Stimulated activated CD4-positive, alpha-beta T cell treated with anti-CD3 and anti-CD28 coated beads, Interleukin-1b, Interleukin-23, amount 100 ng/mL, for 48 hours (primary cell): ENCODE measurements around the gene FSD1L.
"Not testable (repeated sequence)": the region's sequence is repeated elsewhere in the genome, so short reads cannot be mapped to it uniquely, and the experiment has no call there.

Experiments
- DNase-seq: peaks from one replicate; pipeline ENCODE4 v3.0.0-alpha.2; 2020

The FSD1L gene

GRCh38 chr9:105496826-105497225 lies 49.0 kb downstream of the FSD1L start:
- no peak for DNase-seq

GRCh38 chr9:105497704-105498103 lies 49.9 kb downstream of the FSD1L start:
- DNase-seq: no peak

- no peak for DNase-seq
Observed at GRCh38 chr9:105500108-105500766, 52.4 kb downstream of the FSD1L start.

GRCh38 chr9:105501414-105501813 lies 53.6 kb downstream of the FSD1L start:
- no peak for DNase-seq

GRCh38 chr9:105502276-105502675 lies 54.4 kb downstream of the FSD1L start:
- DNase-seq: no peak

- DNase-seq: no peak
Observed at GRCh38 chr9:105503881-105504280, 56.0 kb downstream of the FSD1L start.

- no peak for DNase-seq
Observed at GRCh38 chr9:105507096-105507790, 59.4 kb downstream of the FSD1L start.

DNA sequence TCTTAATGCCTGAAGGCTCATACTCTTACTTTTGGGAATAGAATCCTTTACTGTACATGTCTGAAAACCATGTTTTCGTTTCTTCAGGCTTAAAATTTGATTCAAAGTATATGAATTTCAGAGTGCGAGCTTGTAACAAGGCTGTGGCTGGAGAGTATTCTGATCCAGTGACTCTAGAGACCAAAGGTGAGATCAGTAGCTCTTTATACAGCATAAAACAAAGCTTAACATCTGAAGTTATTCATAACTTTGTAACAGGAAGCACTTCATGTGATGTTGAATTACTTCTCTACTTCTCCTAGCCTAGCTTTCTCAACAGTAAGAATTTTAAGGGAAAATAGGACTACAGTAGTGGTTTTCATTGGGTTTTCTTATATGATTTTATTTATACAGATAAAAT lies 60.7 kb downstream of the FSD1L start:
- no peak for DNase-seq

- DNase-seq: no peak
Observed at GRCh38 chr9:105510024-105510423, 62.2 kb downstream of the FSD1L start.

DNA sequence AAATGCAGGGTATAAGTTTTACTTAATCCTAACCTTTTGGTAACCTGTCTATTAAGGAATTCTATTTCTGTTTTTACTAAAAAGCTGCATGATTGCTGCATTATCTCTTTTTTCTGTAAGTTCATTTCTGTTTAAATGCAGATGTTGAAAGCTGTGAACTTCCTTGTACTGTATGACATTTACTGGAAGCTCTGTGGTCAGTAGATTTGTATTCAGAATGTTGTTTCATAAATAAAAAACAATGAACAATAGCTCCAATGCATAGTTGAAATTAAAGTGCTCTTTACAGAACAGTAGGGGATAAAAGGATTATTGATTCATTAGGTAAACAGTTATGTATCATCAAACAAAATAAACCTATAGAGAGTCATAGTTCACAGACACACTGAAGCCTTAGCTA lies 63.6 kb downstream of the FSD1L start:
- DNase-seq: no peak

DNA sequence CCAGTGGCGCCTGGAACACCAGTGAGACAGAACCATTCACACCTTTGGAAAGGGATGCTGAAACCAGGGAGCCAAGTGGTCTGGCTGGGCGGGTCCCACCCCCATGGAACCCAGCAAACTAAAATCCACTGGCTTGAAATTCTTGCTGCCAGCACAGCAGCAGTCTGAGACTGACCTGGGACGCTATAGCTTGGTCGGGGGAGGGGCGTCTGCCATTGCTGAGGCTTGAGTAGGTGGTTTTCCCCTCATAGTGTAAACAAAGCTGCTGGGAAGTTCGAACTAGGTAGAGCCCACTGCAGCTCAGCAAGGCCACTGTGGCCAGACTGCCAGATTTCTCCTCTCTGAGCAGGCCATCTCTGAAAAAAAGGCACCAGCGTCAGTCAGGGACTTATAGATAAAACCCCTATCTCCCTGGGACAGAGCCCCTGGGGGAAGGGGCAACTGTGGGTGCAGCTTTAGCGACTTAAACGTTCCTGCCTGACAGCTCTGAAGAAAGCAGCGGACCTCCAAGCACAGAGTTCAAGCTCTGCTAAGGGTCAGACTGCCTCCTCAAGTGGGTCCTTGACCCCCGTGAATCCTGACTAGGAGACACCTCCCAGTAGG lies 68.1 kb downstream of the FSD1L start:
- DNase-seq: no peak

GRCh38 chr9:105519710-105520369 lies 72.0 kb downstream of the FSD1L start:
- DNase-seq: peak; percentile 13

DNA sequence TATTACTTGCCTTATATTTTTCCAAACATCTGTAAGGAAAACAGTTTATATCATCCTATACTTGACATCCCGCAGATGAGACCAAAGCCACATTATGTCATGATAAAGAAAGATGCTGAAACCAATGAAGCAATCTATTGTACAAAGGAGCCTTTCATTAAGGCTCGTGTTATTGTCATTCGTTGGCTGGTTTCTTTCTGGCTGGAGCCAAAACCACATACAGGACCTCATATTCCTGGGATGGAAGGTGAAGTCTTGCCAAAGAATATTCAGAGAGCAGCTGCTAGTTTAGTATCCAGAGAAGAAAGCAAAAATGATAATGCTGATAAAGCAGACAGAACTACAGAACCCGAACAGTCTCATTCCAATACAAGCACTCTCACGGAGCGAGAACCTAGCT lies 73.2 kb downstream of the FSD1L start:
- DNase-seq: not testable (repeated sequence)

GRCh38 chr9:105522618-105523385 lies 75.0 kb downstream of the FSD1L start:
- DNase-seq: not testable (repeated sequence)

GRCh38 chr9:105531530-105531929 lies 83.7 kb downstream of the FSD1L start:
- no peak for DNase-seq

GRCh38 chr9:105535920-105536668 lies 88.3 kb downstream of the FSD1L start:
- no peak for DNase-seq

DNA sequence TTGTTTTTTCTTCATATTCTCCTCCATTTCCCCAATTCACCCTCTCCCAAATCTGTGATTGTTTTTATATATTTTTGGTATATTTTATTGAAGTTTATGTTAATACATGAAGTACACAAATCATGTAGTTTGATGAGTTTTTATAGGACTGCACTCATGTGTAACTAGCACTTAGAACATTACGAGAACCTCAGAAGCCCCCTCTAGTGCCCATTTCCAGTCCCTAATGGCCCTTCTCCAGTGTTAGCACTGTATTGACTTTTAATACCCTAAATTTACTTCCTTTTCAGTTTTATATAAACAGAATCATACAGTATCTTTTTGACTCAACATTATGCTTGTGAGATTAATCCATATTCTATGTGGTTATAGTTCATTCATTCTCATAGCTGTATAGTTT lies 91.6 kb downstream of the FSD1L start:
- no peak for DNase-seq

DNA sequence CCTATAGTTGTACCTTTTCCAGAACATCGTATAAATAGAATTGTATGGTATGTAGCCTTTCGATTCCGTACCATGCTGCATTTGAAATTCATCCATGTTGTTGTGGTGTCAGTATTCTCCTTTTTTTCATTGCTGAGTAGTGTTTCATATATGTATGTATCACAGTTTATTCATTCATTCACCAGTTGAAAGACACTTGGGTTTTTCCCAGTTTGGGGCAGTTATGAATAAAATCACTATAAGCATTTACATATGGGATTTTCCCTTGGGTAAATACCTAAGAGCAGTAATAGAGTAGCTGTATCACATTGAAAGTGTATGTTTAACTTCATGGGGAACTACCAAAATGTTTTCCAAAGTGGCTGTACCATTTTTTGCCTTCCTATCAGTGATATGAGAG lies 94.0 kb downstream of the FSD1L start:
- no peak for DNase-seq

- DNase-seq: no peak
Observed at GRCh38 chr9:105554042-105554441, 106.2 kb downstream of the FSD1L start.

DNA sequence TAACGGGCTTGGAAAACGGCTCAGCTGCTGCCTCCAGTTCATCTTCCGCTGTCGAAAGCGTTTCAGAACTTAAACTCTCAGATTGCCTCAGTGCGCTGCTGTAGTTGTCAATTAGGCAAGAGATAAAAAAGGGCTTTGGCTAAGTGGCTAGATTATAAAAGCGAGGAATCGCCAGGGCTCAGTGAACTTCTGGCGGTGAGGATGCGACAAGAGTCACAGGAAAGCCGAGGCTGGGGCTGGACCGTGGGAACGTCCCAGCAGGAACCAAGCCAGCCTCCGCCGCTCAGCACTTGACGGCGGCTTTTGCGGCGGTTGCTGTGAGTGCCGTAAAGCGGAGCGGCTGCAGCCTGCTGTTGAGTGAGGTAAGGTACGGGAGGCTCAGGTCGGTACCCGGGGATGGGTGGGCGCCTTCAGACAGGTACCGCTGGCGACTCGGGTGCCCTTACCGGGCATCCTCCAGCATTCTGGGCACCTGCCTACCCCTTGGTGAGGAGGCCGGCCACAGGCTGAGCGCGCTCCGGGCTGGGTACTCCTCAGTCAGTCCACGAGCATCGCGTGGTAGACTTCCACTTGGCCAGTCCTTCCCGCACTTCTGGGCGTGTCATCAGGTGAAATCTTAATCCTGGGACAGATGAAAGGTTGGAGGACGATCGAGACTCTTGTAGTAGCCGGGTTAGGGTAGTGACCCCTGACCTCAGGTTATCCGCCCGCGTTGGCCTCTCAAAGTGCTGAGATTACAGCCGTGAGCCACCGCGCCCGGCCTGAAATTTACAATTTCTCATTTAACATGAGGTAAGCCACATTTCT lies 110.2 kb downstream of the FSD1L start, which contains the start of gene FKTN:
Gene FKTN, plus strand, starts transcription at position 328 of the 807 bp plus-strand sequence. CDS start 16,902 bp downstream, outside the sequence.
- DNase-seq: peak; percentile 81

DNA sequence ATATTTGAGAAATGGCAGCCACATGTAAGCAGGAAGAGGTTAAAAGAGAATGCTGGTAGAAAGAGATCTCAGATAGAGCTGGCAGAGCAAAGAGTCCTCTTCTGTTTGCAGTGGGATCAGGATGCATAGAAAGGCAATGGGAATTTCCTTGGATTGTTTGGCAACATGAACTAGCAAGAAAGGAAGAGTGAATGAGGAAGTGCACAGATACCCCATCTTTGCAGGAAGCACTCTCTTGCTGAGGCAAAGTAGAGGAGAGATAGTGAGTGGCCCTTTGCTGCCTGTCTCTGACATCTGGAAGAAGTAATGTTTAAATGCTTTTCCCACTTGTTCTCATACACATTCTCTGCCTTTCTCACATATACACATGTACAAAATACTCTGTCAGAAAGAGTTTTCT lies 124.6 kb downstream of the FSD1L start:
- no peak for DNase-seq
